Superior temporal gyrus (tissue), 1 donor: ENCODE measurements around the gene NR1H4.
"Not testable (repeated sequence)": the region's sequence is repeated elsewhere in the genome, so short reads cannot be mapped to it uniquely, and the experiment has no call there.

Source experiments
- DNase-seq: peaks from one replicate; pipeline ENCODE4 v3.0.0-alpha.2; 2016; ENCODE audit errors: extremely low spot score

Gene NR1H4

DNA sequence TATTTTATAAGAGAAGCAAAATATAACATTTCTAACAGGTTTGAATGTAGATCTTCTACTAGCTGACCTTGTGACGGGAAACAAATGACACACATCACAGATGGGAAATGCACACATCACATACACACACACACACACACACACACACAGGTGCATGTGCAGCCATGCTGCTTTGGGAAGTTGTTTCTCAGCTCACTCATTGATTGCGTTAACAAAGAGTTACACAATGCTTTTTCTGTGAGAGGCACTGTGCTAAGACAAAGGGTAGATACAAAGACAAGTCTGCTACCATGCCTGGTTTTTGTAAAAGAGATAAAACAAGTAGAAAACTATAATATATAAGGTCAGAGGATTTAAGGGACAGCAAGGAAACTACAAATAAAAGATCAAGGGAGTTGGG lies 1.3 kb upstream of the NR1H4 start:
- DNase-seq: no peak

DNA sequence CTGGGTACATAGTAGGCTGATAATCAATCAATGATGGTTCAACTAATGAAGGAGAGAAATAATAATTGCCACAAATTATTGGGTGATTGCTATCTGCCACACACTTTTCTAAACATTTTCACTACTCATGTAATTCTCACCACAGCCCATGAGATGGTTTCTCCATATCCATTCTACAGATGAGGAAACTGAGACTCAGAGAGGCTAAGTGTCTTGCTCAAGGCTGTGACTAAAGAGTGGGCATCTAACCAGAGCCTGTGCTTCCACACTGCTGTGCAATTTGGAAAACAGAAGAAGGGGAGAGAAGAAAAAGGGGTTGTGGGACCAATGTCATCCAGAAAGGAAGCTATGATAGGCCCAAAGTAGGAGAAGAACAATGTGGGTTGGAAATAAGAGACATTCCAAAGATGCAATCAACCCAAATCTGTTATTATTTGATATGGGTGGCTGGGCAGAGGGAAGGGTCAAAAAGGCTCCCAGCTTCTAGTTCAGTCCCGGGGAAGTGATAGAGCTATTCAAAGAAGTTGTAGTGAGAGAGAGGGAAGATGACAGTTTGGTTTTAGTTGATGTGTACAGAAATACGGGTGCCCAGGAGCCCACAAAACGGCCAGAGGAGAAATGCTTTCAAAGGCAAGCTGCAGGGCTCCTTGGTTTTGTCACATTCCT lies 483 bp upstream of the NR1H4 start:
- no peak for DNase-seq

DNA sequence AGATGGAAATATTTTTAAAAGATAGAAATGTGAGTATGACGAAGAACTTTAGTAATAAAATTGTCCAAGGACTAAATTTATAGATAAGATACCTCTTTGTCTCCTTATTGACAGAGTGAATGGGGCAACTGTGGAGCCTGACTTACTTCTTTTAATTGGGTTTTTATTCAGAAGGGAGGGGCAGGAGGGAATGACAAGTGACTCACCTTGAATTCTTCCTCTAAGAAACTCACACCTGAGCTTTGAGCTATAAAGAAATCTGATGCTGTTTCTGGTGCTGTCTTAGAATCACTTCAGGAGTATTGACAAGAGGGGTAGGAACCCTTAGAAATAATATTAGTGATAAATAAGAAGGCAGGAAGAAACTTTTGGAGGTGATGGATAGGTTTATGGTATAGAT lies 951 bp downstream of the NR1H4 start:
- no peak for DNase-seq

DNA sequence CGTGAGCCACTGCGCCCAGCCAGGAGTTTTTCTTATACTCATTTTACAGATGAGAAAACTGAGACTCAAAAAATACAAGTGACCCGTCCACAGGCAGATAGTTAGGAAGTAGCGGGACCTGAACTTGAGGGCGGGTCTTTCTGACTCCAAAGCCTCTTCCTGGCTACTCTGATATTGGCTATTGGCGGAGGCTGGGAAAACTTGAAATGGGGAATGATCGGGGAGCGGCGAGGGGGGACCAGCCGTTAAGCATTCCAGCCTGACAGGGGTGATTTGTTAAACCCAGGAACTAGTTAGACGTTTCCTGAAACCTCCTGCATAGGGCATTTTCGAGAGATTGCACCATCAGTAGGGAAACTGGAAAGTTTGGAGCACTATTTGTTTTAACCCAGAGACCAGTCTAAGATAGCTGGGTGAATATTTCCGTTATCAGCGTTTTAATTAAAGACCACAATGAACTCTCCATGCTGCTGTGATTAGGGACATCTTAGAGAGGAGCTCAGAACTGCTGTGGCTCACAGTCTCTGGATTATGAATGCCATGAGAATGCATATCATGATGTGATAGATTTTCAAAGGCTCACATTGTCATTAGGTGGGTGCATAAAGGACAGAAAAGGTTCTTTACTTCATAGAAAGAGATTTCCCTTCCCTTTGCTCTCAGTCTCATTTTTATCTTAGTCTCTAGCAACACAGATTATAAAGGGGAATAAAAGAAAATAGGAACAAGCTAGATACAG lies 2.5 kb downstream of the NR1H4 start:
- DNase-seq: no peak

DNA sequence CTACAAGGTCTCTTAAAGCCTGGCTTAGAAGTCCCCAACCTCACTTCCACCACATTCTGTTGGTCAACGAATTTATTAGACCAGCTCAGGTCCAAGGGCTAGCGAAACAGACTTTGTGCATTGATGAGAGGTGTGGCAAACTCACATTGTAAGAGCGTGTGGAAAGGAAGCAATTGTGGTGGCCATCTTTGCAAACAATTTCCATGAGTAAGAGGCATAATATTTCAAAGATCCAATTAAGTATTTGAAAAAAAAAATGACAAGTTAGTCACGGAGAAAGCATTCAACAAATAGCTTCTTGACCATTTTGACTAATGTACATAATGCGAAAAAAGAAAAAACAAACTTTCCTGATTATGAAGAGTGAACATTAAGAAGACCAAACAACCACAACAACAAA lies 7.4 kb downstream of the NR1H4 start:
- DNase-seq: no peak

DNA sequence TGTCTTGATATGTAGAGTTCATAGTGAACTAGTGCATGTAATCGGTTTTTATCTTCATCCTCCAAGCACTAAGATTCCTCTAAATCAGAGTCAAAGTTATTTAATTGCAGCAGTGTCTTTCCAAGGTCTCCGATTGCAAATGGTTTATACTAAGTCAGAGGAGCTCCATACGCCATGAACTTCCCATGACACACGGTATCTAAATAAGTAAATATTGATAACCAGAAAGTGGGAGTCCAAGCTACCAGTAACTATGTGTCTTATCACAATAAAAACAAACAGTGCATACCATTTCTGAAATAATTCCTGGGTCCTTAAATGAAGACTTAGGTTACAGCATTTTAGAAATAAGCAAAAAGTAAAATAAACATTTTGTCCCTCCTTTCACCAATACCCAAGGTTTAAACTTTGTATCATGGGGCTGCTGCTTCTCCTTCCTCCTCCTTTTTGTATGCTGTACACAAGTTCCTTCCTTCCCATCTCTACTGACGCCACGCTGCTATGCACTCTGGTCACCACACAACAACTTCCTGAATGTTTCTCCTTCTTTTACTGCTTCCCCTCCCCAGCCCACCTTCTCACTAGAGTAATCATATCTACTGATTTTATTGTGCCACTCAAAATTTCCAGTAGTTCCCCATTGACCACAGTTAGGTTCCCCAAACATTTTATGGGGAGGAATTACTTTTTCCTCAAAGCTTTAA lies 10.7 kb downstream of the NR1H4 start:
- DNase-seq: no peak

DNA sequence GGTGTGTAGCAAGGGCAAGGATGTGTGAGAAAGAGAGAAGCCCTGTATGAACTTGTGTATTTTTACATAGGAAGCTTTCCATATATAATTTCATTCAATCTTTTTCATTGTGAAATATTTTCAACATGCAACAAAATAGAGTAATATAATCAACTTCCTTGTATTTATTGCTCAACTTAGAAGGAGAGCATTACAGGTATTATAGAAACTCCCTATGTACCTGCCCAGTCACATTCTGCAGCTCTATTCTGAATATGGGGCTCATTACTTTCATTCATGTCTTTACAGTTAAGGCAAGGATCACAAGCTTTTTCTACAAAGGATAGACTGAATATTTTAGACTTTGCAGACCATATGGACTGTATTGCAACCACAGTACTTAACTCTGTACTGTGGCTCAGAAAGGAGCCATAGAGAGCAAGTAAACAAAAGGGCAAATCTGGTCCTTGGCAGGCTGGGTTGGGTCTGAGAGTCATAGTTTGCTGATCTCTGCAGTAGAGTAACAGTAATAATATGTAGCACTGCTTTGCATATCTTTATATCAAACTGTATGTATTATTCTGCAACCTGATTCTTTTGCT lies 11.3 kb downstream of the NR1H4 start:
- DNase-seq: no peak

DNA sequence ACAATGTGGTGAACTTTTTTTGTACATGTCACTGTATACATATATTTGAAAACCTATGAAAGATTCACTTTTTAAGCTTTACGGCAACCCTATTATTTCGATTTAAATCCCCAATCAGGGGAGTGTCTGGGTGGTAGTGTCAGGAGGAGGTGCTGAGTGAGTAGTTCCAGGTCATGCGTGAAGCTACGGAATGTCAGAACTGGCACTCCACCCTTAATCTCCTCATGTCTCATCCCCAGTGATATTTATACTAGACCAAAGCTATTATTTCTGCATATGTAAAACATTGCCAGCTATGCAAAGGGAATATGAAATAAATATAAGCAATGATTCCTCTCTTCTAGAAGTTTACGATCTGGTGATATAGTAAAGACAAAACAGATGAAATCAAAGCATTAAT lies 12.3 kb downstream of the NR1H4 start:
- DNase-seq: no peak

DNA sequence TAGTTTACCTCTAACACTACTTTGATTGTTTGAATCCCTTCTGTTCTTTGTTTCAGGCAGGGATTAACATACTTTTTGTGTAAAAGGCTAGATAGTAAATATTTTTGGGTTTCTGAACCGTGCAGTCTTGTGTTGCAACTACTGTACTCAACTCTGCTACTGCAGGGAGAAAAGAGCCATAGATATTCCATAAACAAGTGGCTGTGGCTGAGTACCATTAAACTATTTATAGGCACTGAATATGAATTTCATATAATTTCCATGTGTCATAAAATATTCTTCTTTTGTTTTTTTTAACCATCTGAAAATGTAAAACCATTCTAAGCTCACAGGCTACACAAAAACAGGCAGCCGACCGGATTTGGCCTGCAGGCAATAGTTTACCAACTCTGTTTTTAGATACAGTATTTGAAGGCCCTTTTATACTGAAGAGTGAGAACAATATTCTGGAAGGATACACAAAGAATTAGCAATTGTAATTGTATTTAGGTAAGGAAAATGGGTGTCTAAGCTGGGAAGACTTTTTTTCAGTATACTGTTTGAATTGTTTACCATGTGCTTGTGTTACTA lies 15.7 kb downstream of the NR1H4 start:
- no peak for DNase-seq

DNA sequence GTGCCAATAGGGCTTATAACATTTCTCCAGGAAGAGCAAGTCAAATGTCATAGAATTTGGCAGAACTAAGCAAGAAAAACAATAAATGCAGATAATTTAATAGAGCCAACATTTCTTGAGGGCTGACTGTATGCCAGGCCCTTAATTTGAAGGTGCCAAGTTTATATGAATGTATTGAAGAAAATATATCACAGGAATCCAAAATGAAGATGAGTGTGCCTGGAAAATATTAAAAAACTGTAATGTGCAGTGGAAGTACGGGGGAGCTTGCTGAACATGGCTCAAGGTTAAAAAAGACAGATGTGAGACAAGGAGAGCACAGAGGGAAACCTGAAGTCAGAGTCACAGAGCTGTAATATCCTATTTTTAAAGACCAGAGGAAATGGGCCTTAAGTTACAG lies 16.4 kb downstream of the NR1H4 start:
- no peak for DNase-seq

DNA sequence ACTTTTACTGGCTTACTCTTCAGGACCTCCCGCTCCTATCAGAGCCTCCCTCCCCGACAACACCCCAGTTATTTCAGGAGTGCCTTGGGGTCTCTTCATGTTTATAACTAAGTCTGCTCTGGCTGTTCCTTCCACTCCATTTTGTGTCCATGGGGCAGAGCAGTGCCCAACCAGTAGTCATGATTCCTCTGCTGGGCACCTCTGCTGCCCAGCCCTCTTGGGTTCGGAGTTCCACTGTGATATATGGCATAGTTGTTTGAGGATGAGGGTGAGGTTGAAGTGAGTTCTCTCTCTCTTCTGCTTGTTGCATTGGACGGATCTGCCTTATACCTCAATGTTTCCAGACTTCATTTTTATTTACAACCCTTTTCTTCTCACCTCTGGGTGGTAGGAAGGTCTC lies 17.4 kb downstream of the NR1H4 start:
- DNase-seq: no peak

DNA sequence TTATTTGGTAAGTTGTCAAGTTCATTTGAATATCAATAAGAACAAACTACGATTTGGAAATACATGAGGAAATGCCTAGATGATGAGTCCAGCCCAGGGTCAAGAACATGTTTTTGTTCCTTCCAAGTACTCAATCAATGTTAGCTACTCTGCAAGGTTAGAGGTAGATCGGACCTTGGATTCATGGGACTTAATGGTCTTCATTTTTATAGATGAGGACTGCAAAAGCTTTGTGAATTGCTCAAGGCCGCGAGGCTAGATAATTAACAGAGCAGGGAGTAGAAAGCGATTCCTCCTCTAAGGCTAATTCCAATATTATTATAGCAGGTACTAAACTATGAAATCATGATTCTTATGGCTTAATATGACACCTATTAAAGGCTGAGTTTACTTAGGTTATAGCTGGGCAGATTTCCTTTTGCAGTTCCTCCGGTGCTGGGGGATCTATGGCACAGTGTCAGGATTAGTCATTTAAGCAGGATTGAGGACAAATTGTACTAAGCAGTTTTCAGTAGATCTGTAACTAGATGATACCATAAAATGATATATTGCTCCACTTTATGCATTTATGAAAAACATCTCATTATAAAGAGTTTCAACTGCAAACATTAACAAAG lies 19.8 kb downstream of the NR1H4 start:
- DNase-seq: no peak

DNA sequence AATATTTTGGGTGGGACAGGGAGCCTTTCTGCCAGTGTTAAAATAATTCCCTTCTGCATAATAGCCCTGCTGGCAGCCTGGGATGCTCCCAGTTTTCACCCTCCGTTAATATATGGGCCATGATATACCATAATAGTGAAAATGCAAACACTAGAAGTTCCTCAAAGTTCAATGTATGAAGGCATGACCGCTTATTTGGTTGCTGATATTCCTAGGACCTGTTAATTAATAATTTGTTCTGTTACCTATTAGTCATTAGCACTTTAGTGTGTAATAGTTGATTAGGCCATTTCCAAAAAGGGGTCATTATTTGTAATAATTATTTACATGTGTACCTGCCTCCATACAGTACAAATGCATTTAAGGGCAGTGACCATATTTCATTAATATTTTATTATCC lies 20.4 kb downstream of the NR1H4 start:
- DNase-seq: no peak

DNA sequence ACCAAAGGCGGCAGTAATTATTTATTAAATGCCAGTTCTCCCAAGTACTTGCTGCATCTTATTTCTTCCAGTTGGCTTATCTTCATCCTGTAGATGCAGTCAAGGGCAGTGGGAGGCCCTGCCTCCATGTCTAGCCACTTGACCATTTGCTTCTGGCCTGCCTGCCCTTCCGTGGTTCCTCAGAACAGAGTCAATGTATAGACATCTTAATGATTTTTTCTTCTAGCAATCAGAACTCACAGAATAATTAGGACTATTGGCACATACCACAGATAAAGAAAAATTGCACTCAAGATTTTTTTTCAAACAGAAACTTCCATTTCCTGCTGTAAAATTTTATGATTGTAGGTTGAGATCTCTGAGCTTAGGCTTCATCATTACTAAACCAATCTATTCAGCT lies 20.9 kb downstream of the NR1H4 start:
- DNase-seq: no peak

DNA sequence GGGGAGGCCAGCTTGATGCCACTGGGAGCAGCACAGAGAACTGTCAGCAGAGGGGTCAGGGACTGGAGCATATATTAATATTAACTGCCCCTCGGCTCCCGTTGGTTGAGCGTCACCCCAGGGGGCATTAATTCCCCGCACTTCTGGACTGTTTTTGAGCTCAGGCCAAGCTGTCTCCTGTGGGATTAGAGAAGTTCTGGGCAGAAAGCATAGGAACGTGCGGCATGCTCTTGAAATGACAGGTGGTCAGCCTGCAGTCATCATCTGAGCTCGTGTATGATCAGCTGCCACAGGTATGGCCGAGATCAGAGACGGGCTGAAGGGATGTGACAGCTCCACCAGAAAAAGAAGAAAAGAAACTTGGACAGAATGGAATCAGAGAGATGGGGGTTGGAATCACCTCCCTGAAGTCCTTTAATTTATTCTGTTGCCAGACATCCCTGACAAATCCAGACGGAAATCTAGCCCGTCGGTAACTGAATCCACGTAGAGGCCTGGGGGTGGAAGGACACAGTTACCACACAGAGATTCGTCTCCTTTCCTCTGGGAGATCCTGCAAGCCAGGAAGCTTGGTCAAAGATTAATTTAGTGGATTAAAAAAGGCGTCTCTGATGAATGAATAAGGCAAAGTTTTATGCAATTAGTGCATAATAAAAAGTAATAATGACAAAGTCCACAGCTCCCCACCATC lies 23.6 kb downstream of the NR1H4 start:
- DNase-seq: no peak

DNA sequence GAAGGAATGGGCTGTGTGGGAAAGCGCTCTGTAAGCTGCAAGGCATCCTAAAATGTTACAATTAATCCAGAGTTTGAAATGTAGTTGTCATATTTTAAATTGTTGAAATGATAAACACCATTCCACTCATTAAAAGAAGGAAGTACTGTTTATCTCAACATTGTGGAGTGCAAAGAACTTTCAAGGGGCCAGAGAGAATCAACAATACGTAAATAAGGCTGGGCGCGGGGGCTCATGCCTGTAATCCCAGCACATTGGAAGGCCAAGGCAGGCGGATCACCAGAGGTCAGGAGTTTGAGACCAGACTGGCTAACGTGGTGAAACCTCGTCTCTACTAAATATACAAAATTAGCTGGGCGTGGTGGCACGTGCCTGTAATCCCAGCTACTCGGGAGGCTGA lies 24.5 kb downstream of the NR1H4 start:
- DNase-seq: no peak

DNA sequence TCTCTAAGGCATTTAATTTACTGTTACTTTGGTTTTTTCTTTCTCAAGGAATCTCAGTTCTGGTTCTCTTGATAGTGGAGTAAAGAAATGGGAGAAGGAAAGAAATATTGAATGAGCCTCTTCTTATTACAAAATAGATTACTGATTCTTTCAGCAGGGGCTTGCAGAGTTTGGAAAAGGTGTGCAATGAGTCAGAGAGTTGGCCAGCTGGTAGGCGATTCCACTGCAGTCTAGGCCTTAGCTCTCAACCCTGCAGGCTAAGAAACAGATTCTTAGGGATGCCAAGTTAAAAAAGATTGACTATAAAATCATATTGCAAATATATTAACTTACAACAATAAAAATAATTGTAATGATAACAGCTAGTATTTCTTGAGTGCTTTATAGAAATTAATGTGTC lies 25.8 kb downstream of the NR1H4 start:
- DNase-seq: no peak

DNA sequence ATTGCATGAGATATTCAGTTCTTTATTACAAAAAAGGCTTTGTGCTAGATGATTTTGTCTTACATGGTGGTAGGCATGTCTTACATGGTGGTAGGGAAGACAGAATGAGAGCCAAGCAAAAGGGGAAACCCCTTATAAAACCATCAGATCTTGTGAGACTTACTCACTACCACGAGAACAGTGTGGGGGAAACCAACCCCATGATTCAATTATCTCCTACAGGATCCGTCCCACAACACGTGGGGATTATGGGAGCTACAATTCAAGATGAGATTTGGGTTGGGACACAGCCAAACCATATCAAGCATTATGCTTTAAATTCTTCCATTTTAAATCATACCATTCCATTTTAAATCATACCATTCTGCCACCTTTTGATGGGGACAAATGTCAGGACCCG lies 29.1 kb downstream of the NR1H4 start:
- not testable (repeated sequence) for DNase-seq

DNA sequence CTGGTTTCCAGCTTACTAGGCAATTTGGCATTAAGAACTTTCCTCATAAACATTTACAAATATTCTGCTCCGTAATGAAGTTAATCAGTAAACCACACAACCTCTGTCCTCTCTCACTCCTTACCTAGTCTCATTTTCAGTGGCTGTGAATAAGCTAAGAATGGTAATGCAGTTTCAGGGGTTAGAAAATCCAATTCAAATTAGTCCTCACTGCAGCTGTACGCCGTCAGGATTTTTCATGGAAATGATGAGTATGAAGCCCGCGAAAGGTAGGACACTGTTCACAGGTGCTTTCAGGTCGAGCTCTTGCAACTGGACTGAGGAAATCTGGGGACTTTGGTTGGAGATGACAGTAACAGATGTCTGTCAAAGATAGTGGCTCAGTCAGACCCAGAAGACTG lies 29.6 kb downstream of the NR1H4 start:
- no peak for DNase-seq

DNA sequence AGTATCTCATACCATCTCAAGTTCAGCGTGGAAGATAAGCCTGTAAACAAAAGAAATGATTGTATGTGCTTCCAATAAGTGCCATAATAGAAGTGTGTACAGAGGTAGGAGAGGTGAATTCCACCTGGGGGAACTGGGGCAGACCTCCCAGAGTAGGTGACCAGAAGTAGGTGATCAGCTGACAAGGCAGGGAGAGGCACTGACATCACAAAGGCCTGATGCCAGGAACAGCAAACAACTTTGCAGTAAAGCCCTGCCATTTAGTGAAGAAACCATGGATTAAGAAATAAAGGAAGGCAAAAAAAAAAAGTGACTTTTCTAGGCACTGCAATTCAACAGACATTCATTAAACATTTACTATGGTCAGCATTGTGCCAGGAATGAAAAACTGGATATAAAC lies 31.1 kb downstream of the NR1H4 start:
- DNase-seq: no peak

DNA sequence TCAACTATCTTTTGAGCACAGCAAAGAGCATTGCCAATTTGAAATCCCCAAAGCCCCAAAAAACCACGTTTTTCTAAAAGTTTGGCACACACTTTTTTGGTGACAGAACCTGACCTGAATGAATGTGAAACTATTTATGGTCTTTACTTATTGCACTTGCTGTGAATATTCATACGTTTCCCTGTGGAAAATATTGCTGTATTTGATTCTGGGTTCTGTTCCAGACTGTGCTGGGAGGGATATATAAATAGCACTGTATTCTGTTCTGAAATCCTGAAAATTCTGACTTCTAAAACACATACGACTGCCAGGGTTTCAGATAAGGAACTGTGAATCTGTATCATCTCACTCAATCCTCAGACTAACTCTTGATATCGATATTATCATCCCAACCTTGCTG lies 35.1 kb downstream of the NR1H4 start:
- DNase-seq: peak; percentile 28
